SIG-M5 (cell line): ENCODE measurements around the gene GUCY1A1.

Source experiments
- DNase-seq: peaks from one replicate; lab custom pipeline; 2025; lab: John Stamatoyannopoulos, UW

GUCY1A1 gene

GRCh38 chr4:155692361-155692760 lies 25.7 kb downstream of the GUCY1A1 start:
- DNase-seq = no peak

- no peak for DNase-seq
Measured at GRCh38 chr4:155693015-155693663, 26.5 kb downstream of the GUCY1A1 start.

- no peak for DNase-seq
Measured at GRCh38 chr4:155694100-155694785, 27.6 kb downstream of the GUCY1A1 start.

GRCh38 chr4:155696226-155696625 lies 29.6 kb downstream of the GUCY1A1 start:
- DNase-seq = no peak

- no peak for DNase-seq
Measured at GRCh38 chr4:155696726-155697125, 30.1 kb downstream of the GUCY1A1 start.

GRCh38 chr4:155701827-155702226 lies 35.2 kb downstream of the GUCY1A1 start:
- no peak for DNase-seq

- no peak for DNase-seq
Measured at GRCh38 chr4:155703486-155704247, 37.0 kb downstream of the GUCY1A1 start.

- DNase-seq = no peak
Measured at GRCh38 chr4:155704841-155705404, 38.3 kb downstream of the GUCY1A1 start.

- no peak for DNase-seq
Measured at GRCh38 chr4:155705664-155706063, 39.0 kb downstream of the GUCY1A1 start.

GRCh38 chr4:155706147-155706546 lies 39.5 kb downstream of the GUCY1A1 start:
- DNase-seq = no peak

GRCh38 chr4:155707251-155707650 lies 40.6 kb downstream of the GUCY1A1 start:
- DNase-seq = no peak

GRCh38 chr4:155708782-155709181 lies 42.1 kb downstream of the GUCY1A1 start:
- no peak for DNase-seq

GRCh38 chr4:155709918-155710317 lies 43.3 kb downstream of the GUCY1A1 start:
- DNase-seq = no peak

- no peak for DNase-seq
Measured at GRCh38 chr4:155711556-155711955, 44.9 kb downstream of the GUCY1A1 start.

GRCh38 chr4:155712846-155713245 lies 46.2 kb downstream of the GUCY1A1 start:
- DNase-seq = no peak

GRCh38 chr4:155713911-155714310 lies 47.3 kb downstream of the GUCY1A1 start:
- no peak for DNase-seq

GRCh38 chr4:155722336-155722735 lies 55.7 kb downstream of the GUCY1A1 start:
- DNase-seq = no peak

GRCh38 chr4:155722816-155723499 lies 56.3 kb downstream of the GUCY1A1 start:
- no peak for DNase-seq

GRCh38 chr4:155724731-155725130 lies 58.1 kb downstream of the GUCY1A1 start:
- no peak for DNase-seq

GRCh38 chr4:155734065-155734464 lies 67.4 kb downstream of the GUCY1A1 start:
- no peak for DNase-seq

GRCh38 chr4:155734951-155735350 lies 68.3 kb downstream of the GUCY1A1 start:
- DNase-seq = no peak

GRCh38 chr4:155735496-155735895 lies 68.8 kb downstream of the GUCY1A1 start:
- no peak for DNase-seq
